NT2/D1 (cell line): ENCODE measurements around the gene CLTA.

Experiments used
- YY1 ChIP-seq: IDR thresholded peaks from 2 replicates; pipeline ENCODE4 v1.6.1; 2011; ENCODE audit not compliant: insufficient read length, insufficient read depth
- ZNF274 ChIP-seq: IDR thresholded peaks from 2 replicates; pipeline ENCODE4 v1.6.1; 2011; ENCODE audit warnings: mild to moderate bottlenecking, low read depth, low read length

- TF ChIP-seq ZNF274 (no peak), YY1 (no peak)
These were observed 49.0 kb upstream of the CLTA start for GRCh38 chr9:36141761-36142160.
